H1 (cell line): ENCODE measurements around the gene RYR3. TPM values are rescaled to one million over a fixed set of nuclear protein-coding genes. Genes with fewer than 3 reads are reported as not detected.

Experiments used
- CTCF ChIA-PET: fragments of 300-600 bp; sonication (Branson Sonifier 250); formaldehyde crosslinking; loops from one replicate; lab custom pipeline; 2021; ENCODE audit not compliant: partially characterized antibody; lab: Charles Lee
- POLR2A ChIA-PET: fragments of 300-600 bp; sonication (Branson Sonifier 250); formaldehyde crosslinking; loops from one replicate; lab custom pipeline; 2021; ENCODE audit warnings: inconsistent platforms; ENCODE audit not compliant: partially characterized antibody; lab: Charles Lee
- DNase-seq, 2 experiments: peaks; one replicate each; pipeline versions ENCODE4 v3.0.0 to v3.0.0-alpha.2; 2010 to 2022; ENCODE audit warnings: low spot score in 2 of 2, low read depth in 1 of 2, mixed read lengths in 1 of 2
- FAIRE-seq: peaks from 2 replicates; lab custom pipeline; 2011; peaks lifted over from hg19 to GRCh38; lab: Jason Lieb, UNC
- H2AFZ ChIP-seq: 2 replicates; pipeline ENCODE4 v1.8.1; 2012; ENCODE audit warnings: low read length, inconsistent platforms
- H2AK5ac ChIP-seq: 2 replicates; pipeline ENCODE4 v1.6.1; 2013; ENCODE audit warnings: low read depth, low read length
- H2BK120ac ChIP-seq: replicated peaks from 2 replicates; pipeline ENCODE3; 2013; ENCODE audit warnings: low read depth, low read length, inconsistent platforms
- H2BK12ac ChIP-seq: 2 replicates; pipeline ENCODE4 v1.6.1; 2013; ENCODE audit warnings: low read depth, low read length
- H2BK15ac ChIP-seq: 2 replicates; pipeline ENCODE4 v1.6.1; 2013; ENCODE audit warnings: low read length
- H2BK20ac ChIP-seq: 2 replicates; pipeline ENCODE4 v1.6.1; 2013; ENCODE audit warnings: low read length
- H2BK5ac ChIP-seq: 2 replicates; pipeline ENCODE4 v1.6.1; 2013; ENCODE audit warnings: low read depth, low read length
- H3K14ac ChIP-seq: 2 replicates; pipeline ENCODE4 v1.6.1; 2013; ENCODE audit warnings: inconsistent platforms; ENCODE audit not compliant: insufficient read length
- H3K18ac ChIP-seq: 2 replicates; pipeline ENCODE4 v1.6.1; 2013; ENCODE audit warnings: low read length; ENCODE audit errors: extremely low read depth
- H3K23ac ChIP-seq: 2 replicates; pipeline ENCODE4 v1.6.1; 2013; ENCODE audit warnings: inconsistent platforms; ENCODE audit not compliant: insufficient read length
- H3K23me2 ChIP-seq: 2 replicates; pipeline ENCODE4 v1.6.1; 2013; ENCODE audit warnings: low read depth, low read length
- H3K27ac ChIP-seq: 2 replicates; pipeline ENCODE4 v1.6.1; 2011; ENCODE audit warnings: low read depth, low read length, inconsistent platforms
- H3K27me3 ChIP-seq, 4 experiments: replicated peaks in 1 of 4; 1 replicate in 1 of 4; 2 replicates in 3 of 4; pipeline versions ENCODE4 v1.6.1 to v1.8.1; 2011 to 2013; ENCODE audit warnings: low read length in 3 of 4, mild to moderate bottlenecking in 3 of 4, inconsistent platforms in 2 of 4, mixed read lengths in 2 of 4, moderate library complexity in 1 of 4; ENCODE audit not compliant: control insufficient read depth in 3 of 4, insufficient read depth in 3 of 4; ENCODE audit errors: extremely low read depth in 1 of 4
- H3K36me3 ChIP-seq, 4 experiments: 2 replicates each; pipeline versions ENCODE4 v1.6.1 to v1.8.1; 2011 to 2013; ENCODE audit warnings: mild to moderate bottlenecking in 4 of 4, low read length in 3 of 4, moderate library complexity in 2 of 4, control low read depth in 1 of 4, inconsistent platforms in 1 of 4; ENCODE audit not compliant: insufficient read depth in 4 of 4, control insufficient read depth in 2 of 4
- H3K4ac ChIP-seq: replicated peaks from 2 replicates; pipeline ENCODE3; 2013; ENCODE audit warnings: low read length, low read depth, mixed read lengths, inconsistent platforms; ENCODE audit not compliant: insufficient read length
- H3K4me1 ChIP-seq, 4 experiments: replicated peaks in 1 of 4; 1 replicate in 1 of 4; 2 replicates in 3 of 4; pipeline versions ENCODE4 v1.6.1 to v1.8.1; 2011 to 2013; ENCODE audit warnings: low read length in 3 of 4, inconsistent platforms in 2 of 4, mixed read lengths in 1 of 4; ENCODE audit not compliant: insufficient read depth in 4 of 4, control insufficient read depth in 3 of 4
- H3K4me2 ChIP-seq, 2 experiments: 2 replicates each; pipeline versions ENCODE4 v1.6.1 to v1.8.1; 2011 to 2013; ENCODE audit warnings: low read depth in 2 of 2, low read length in 2 of 2, control low read depth in 1 of 2, inconsistent platforms in 1 of 2, mild to moderate bottlenecking in 1 of 2; ENCODE audit not compliant: insufficient read depth in 1 of 2
- H3K4me3 ChIP-seq, 4 experiments: fragments of 200-600, 300-600 bp in 1 of 4; sonication (generic), shearing (Covaris generic), sonication (Bioruptor Twin) in 1 of 4; 2 replicates each; pipeline versions ENCODE4 v1.5.1 to v1.8.1; 2011 to 2016; ENCODE audit warnings: low read length in 4 of 4, low read depth in 3 of 4, control low read depth in 2 of 4, inconsistent platforms in 2 of 4, mild to moderate bottlenecking in 2 of 4, mixed read lengths in 1 of 4, moderate library complexity in 1 of 4; ENCODE audit not compliant: insufficient read depth in 2 of 4; ENCODE audit errors: extremely low read depth in 1 of 4
- H3K56ac ChIP-seq: replicated peaks from 2 replicates; pipeline ENCODE3; 2013; ENCODE audit warnings: low read depth, mild to moderate bottlenecking, mixed read lengths, low read length, inconsistent platforms; ENCODE audit not compliant: insufficient read length
- H3K79me1 ChIP-seq: 2 replicates; pipeline ENCODE4 v1.6.1; 2013; ENCODE audit warnings: low read depth, low read length, control low read depth
- H3K79me2 ChIP-seq, 2 experiments: 2 replicates each; pipeline versions ENCODE4 v1.6.1 to v1.8.1; 2012 to 2013; ENCODE audit warnings: low read length in 2 of 2, mild to moderate bottlenecking in 2 of 2, inconsistent platforms in 1 of 2; ENCODE audit not compliant: insufficient read depth in 2 of 2, control insufficient read depth in 1 of 2
- H3K9ac ChIP-seq, 4 experiments: replicated peaks in 1 of 4; 1 replicate in 1 of 4; 2 replicates in 3 of 4; pipeline versions ENCODE4 v1.6.1 to v1.8.1; 2011 to 2013; ENCODE audit warnings: low read depth in 3 of 4, low read length in 3 of 4, control low read depth in 2 of 4, mild to moderate bottlenecking in 2 of 4, moderate library complexity in 2 of 4, inconsistent platforms in 1 of 4; ENCODE audit errors: extremely low read depth in 1 of 4
- H3K9me3 ChIP-seq, 2 experiments: 2 replicates each; pipeline versions ENCODE4 v1.6.1 to v1.8.1; 2012 to 2013; ENCODE audit warnings: mild to moderate bottlenecking in 2 of 2, moderate library complexity in 2 of 2, control low read depth in 1 of 2, inconsistent platforms in 1 of 2, low read depth in 1 of 2, low read length in 1 of 2, mixed read lengths in 1 of 2; ENCODE audit not compliant: insufficient read depth in 2 of 2
- H4K20me1 ChIP-seq, 2 experiments: replicated peaks in 1 of 2; 2 replicates each; pipeline versions ENCODE3 to v1.8.1; 2011 to 2013; ENCODE audit warnings: inconsistent platforms in 2 of 2, low read length in 2 of 2, mild to moderate bottlenecking in 1 of 2; ENCODE audit not compliant: insufficient read depth in 2 of 2, control insufficient read depth in 1 of 2
- H4K5ac ChIP-seq: 2 replicates; pipeline ENCODE4 v1.6.1; 2013; ENCODE audit warnings: low read length, low read depth, mixed read lengths, inconsistent platforms; ENCODE audit not compliant: insufficient read length
- H4K8ac ChIP-seq: 2 replicates; pipeline ENCODE4 v1.8.0; 2013; ENCODE audit warnings: mild to moderate bottlenecking, moderate library complexity, low read length, inconsistent platforms; ENCODE audit not compliant: insufficient read depth; ENCODE audit errors: extremely low read depth
- H4K91ac ChIP-seq: replicated peaks from 2 replicates; pipeline ENCODE3; 2013; ENCODE audit warnings: low read length, mixed read lengths, inconsistent platforms; ENCODE audit not compliant: insufficient read length
- ATF3 ChIP-seq: IDR thresholded peaks from 2 replicates; pipeline ENCODE4 v1.6.1; 2011; ENCODE audit warnings: low read depth, mild to moderate bottlenecking, low read length; ENCODE audit not compliant: insufficient read depth
- BACH1 ChIP-seq: IDR thresholded peaks from 2 replicates; pipeline ENCODE4 v1.6.1; 2012; ENCODE audit warnings: low read length, improper control_type of control experiment
- CHD1 ChIP-seq: IDR thresholded peaks from 2 replicates; pipeline ENCODE4 v1.6.1; 2012; ENCODE audit warnings: low read depth, low read length, improper control_type of control experiment
- FOSL1 ChIP-seq: IDR thresholded peaks from 2 replicates; pipeline ENCODE4 v1.6.1; 2011; ENCODE audit warnings: mild to moderate bottlenecking, low read depth, low read length, moderate library complexity; ENCODE audit not compliant: insufficient read depth
- GABPA ChIP-seq: IDR thresholded peaks from 2 replicates; pipeline ENCODE4 v1.6.1; 2011; ENCODE audit warnings: mild to moderate bottlenecking, low read length, moderate library complexity, borderline replicate concordance; ENCODE audit not compliant: insufficient read depth
- KDM1A ChIP-seq: fragments of 200-600, 300-600 bp; sonication (generic); IDR thresholded peaks from 2 replicates; pipeline ENCODE4 v1.7.1; 2016; ENCODE audit warnings: mild to moderate bottlenecking, low read length, borderline replicate concordance
- NANOG ChIP-seq: IDR thresholded peaks from 2 replicates; pipeline ENCODE4 v1.6.1; 2011; ENCODE audit warnings: low read length, low read depth, mild to moderate bottlenecking, inconsistent platforms; ENCODE audit not compliant: insufficient read depth, poor library complexity, severe bottlenecking
- RXRA ChIP-seq: IDR thresholded peaks from 2 replicates; pipeline ENCODE4 v1.6.1; 2011; ENCODE audit warnings: low read depth, mild to moderate bottlenecking, low read length, moderate library complexity; ENCODE audit not compliant: insufficient read depth
- SRF ChIP-seq: IDR thresholded peaks from 2 replicates; pipeline ENCODE4 v1.6.1; 2011; ENCODE audit warnings: mild to moderate bottlenecking, low read depth, low read length, moderate library complexity
- TCF12 ChIP-seq: IDR thresholded peaks from 2 replicates; pipeline ENCODE4 v1.6.1; 2011; ENCODE audit warnings: low read depth, mild to moderate bottlenecking, low read length
- WGBS, 2 experiments: shearing (Covaris generic) in 1 of 2; methylation state at CpG; one replicate each; pipeline versions ENCODE4 v1.1.6 to v1.1.7; 2013 to 2015; ENCODE audit warnings: low lambda C conversion rate in 2 of 2, mixed read lengths in 2 of 2, inconsistent platforms in 1 of 2, low coverage in 1 of 2, missing lambda C conversion rate in 1 of 2; ENCODE audit not compliant: insufficient replicate concordance in 2 of 2, insufficient coverage in 1 of 2, insufficient read length in 1 of 2; ENCODE audit errors: extremely low coverage in 1 of 2, missing lambda C conversion rate in 1 of 2; 5-methylcytosine and 5-hydroxymethylcytosine counted together
- polyA plus RNA-seq, 7 experiments: library from polyadenylated mRNA; depleted of rRNA in 3 of 7; stranded (reverse) in 5 of 7; unstranded in 2 of 7; fragments of >200 nt in 5 of 7; fragments of 200-250 nt in 2 of 7; gene quantifications; 1 replicate in 5 of 7; 2 replicates in 1 of 7; 4 replicates in 1 of 7; pipeline versions ENCODE4 v1.2.1 to v1.2.3, GENCODE V29; 2011 to 2013; ENCODE audit warnings: missing spikeins in 2 of 7, mixed read lengths in 2 of 7
- total RNA-seq: library from RNA; stranded (reverse); fragmentation: NEBNext Ultra II Directional; extraction: Animal tissue kit (Norgen Biotek cat#: 25700); gene quantifications from 2 replicates; pipeline ENCODE4 v1.2.1, GENCODE V29; 2021
- TF ChIP-seq, protein P1 (sequence below): IDR thresholded peaks from 2 replicates; pipeline ENCODE4 v1.6.1; 2011; ENCODE audit warnings: low read length, improper control_type of control experiment

Gene RYR3
- total and polyA plus RNA-seq, 2 of the 8 experiments (the other 6 are each of a cell fraction or from before 2014, with no cell fraction given): 0.33 to 3.4 TPM

DNA sequence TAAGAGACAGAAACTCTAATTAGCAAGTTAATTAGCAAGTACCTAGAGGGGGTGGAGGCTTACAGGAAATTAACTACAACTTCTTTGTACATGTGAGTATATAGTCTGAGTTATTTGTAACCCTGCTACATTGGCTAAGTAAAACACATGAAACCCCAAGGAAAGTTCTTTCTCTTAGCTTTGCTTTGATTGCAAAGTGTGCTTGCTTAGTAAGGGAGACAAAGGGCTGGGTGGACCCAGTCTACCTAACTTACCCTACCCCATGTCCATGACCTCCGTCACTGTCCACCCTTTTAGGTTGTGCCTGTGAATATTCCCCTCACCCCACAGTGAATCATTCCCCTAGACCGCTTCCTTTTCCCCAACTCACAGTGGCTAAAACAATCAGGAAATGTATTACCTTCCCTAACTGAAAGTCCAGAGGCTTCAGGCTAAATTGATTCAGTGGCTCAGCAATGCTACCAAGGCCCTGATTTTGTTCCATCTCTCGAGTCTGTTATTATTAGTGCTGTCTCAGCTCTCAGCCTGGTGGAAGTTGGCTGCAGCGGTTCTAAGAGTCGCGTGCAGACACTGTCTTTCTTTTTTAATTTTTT, 31.1 kb upstream of the RYR3 start:
- Histone ChIP-seq H3K4ac (no peak overlapping the region), H2BK120ac (no peak overlapping the region), H4K91ac (no peak overlapping the region), H3K18ac (no peak overlapping the region; the same call in 1 of the 2 replicates), H3K27me3 (no peaks in the 10 kb centered on the region; a peak in 1 of 7 replicates), H2BK15ac (0 out of 2 replicates have a peak overlapping the region, but pooled peaks have one; percentile 72), H3K9ac (no peak overlapping the region), H3K56ac (no peak overlapping the region), H3K36me3 (no peaks in the 10 kb centered on the region), H4K20me1 (no peaks in the 10 kb centered on the region), H3K79me2 (no peaks in the 10 kb centered on the region), H4K5ac (no peak overlapping the region), H3K9me3 (no peaks in the 10 kb centered on the region), H3K27ac (no peak overlapping the region), H3K14ac (no peak overlapping the region), H3K4me3 (no peak overlapping the region), H2BK5ac (no peak overlapping the region), H3K4me2 (no peak overlapping the region), H2AFZ (peak overlapping the region; percentile 43; the same call in 1 of the 2 replicates), H4K8ac (no peak overlapping the region), H3K23me2 (no peaks in the 10 kb centered on the region), H2AK5ac (no peak overlapping the region), H3K4me1 (peaks cover 0 to 3% (median 1%) of the 10 kb centered on the region in 4 experiments; a peak in 3 of 7 replicates), H3K79me1 (no peaks in the 10 kb centered on the region), H2BK20ac (peak overlapping the region; percentile 97; the same call in 1 of the 2 replicates), H2BK12ac (no peak overlapping the region; the same call in 1 of the 2 replicates), H3K23ac (no peak overlapping the region)
- FAIRE-seq: no peak
- WGBS, 2 experiments: 93% methylated on average over 6 of the region's 6 CpGs; no CpG with 5 or more reads in 1 of the 2 experiments
- POLR2A ChIA-PET: no interaction called here
- TF ChIP-seq KDM1A: no peak
- TF ChIP-seq NANOG: no peak
- TF ChIP-seq FOSL1: no peak
- TF ChIP-seq ATF3: no peak
- TF ChIP-seq TCF12: no peak
- no peak for TF ChIP-seq BACH1
- TF ChIP-seq RXRA: no peak
- TF ChIP-seq GABPA: no peak
- TF ChIP-seq SRF: no peak
- TF ChIP-seq CHD1: no peak
- TF ChIP-seq, protein P1, sequence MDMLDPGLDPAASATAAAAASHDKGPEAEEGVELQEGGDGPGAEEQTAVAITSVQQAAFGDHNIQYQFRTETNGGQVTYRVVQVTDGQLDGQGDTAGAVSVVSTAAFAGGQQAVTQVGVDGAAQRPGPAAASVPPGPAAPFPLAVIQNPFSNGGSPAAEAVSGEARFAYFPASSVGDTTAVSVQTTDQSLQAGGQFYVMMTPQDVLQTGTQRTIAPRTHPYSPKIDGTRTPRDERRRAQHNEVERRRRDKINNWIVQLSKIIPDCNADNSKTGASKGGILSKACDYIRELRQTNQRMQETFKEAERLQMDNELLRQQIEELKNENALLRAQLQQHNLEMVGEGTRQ: no peak
- CTCF ChIA-PET: interaction anchor here (0.8 to 1.0 kb wide), 2 partner anchors 19 to 51 kb away, joined by 3 read pairs; no protein-coding TSS in a partner anchor
- DNase-seq: no peak
